A549 (cell line): Measurements from ENCODE around the gene NRXN3. TPM values are rescaled to one million over a fixed set of nuclear protein-coding genes. Genes with fewer than 3 reads are reported as not detected.

ENCODE experiments used
- ATAC-seq, 2 experiments: fragments of 200-7000 bp in 1 of 2; fragments of >200 bp in 1 of 2; cut with Nextera tagmentation in 1 of 2; cut with Tn5 transposase in 1 of 2; 3 replicates each; pipeline versions ENCODE4 v1.8.0 to v1.9.1; 2018 to 2020; ENCODE audit warnings: mild to moderate bottlenecking in 1 of 2, moderate library complexity in 1 of 2
- CTCF ChIA-PET: fragments of 300-600 bp; sonication (Branson Sonifier 250); formaldehyde crosslinking; extraction: SDS; loops from one replicate; lab custom pipeline; 2021; ENCODE audit warnings: antibody characterized with exemption, inconsistent platforms; lab: Yijun Ruan, JAX
- POLR2A ChIA-PET: fragments of 350-600 bp; formaldehyde crosslinking; extraction: SDS; loops from one replicate; lab custom pipeline; 2021; ENCODE audit warnings: antibody characterized with exemption, inconsistent platforms; lab: Yijun Ruan, JAX
- DNase-seq, 2 experiments: peaks; one replicate each; pipeline versions ENCODE4 v3.0.0 to v3.0.0-alpha.2; 2011 to 2016; ENCODE audit warnings: low read depth in 1 of 2, low spot score in 1 of 2
- FAIRE-seq: peaks from 2 replicates; lab custom pipeline; 2011; peaks lifted over from hg19 to GRCh38; lab: Jason Lieb, UNC
- H3K27ac ChIP-seq, 2 experiments: fragments of >200 bp; sonication (Bioruptor Twin); formaldehyde crosslinking; 3 replicates each; pipeline ENCODE4 v1.5.1; 2016 to 2017
- H3K4me1 ChIP-seq: fragments of >200 bp; sonication (Bioruptor Twin); formaldehyde crosslinking; 3 replicates; pipeline ENCODE4 v1.6.1; 2016
- H3K4me2 ChIP-seq: fragments of >200 bp; sonication (Bioruptor Twin); formaldehyde crosslinking; 3 replicates; pipeline ENCODE4 v1.6.1; 2016
- H3K4me3 ChIP-seq: fragments of >200 bp; sonication (Bioruptor Twin); formaldehyde crosslinking; 3 replicates; pipeline ENCODE4 v1.5.1; 2016
- H3K9me3 ChIP-seq: fragments of >200 bp; sonication (Bioruptor Twin); formaldehyde crosslinking; 3 replicates; pipeline ENCODE4 v1.6.1; 2016
- CBX2 ChIP-seq: fragments of 200-600 bp; sonication (generic); IDR thresholded peaks from 2 replicates; pipeline ENCODE4 v1.6.1; 2016; ENCODE audit warnings: low read depth, mild to moderate bottlenecking, borderline replicate concordance
- CHD4 ChIP-seq: fragments of 200-600 bp; sonication (generic); IDR thresholded peaks from 2 replicates; pipeline ENCODE4 v1.6.1; 2016; ENCODE audit warnings: antibody characterized with exemption, mild to moderate bottlenecking, borderline replicate concordance
- E2F6 ChIP-seq: IDR thresholded peaks from 2 replicates; pipeline ENCODE4 v1.6.1; 2012; ENCODE audit warnings: low read depth, borderline replicate concordance
- ELK1 ChIP-seq: fragments of 150-350 bp; IDR thresholded peaks from 2 replicates; pipeline ENCODE4 v1.6.1; 2014; ENCODE audit warnings: low read depth, mild to moderate bottlenecking, low read length
- ESRRA ChIP-seq: fragments of 150-350 bp; IDR thresholded peaks from 2 replicates; pipeline ENCODE4 v1.6.1; 2014; ENCODE audit warnings: mild to moderate bottlenecking, low read length, borderline replicate concordance
- FOSB ChIP-seq: fragments of 250-450 bp; sonication (Bioruptor Pico); IDR thresholded peaks from 2 replicates; pipeline ENCODE4 v1.5.0; 2020; ENCODE audit warnings: mild to moderate bottlenecking, moderate library complexity
- FOSL2 ChIP-seq, 2 experiments: fragments of 450-650 bp in 1 of 2; fragments of >200 bp in 1 of 2; sonication (Bioruptor Twin) in 1 of 2; formaldehyde crosslinking; IDR thresholded peaks; 2 replicates each; pipeline versions ENCODE4 v1.5.0 to v1.6.1; 2016 to 2020; ENCODE audit warnings: mild to moderate bottlenecking in 1 of 2, moderate library complexity in 1 of 2
- GATA3 ChIP-seq: IDR thresholded peaks from 2 replicates; pipeline ENCODE4 v1.6.1; 2012; ENCODE audit warnings: borderline replicate concordance
- HMGXB4 ChIP-seq: fragments of 250-450 bp; sonication (Bioruptor Pico); IDR thresholded peaks from 2 replicates; pipeline ENCODE4 v1.5.0; 2021; ENCODE audit warnings: mild to moderate bottlenecking, moderate library complexity, borderline replicate concordance
- HOXB13 ChIP-seq: fragments of 250-450 bp; sonication (Bioruptor Pico); IDR thresholded peaks from 2 replicates; pipeline ENCODE4 v1.5.0; 2020; ENCODE audit warnings: low read depth, mild to moderate bottlenecking, moderate library complexity
- HOXB5 ChIP-seq: fragments of 250-450 bp; sonication (Bioruptor Pico); IDR thresholded peaks from 2 replicates; pipeline ENCODE4 v1.5.0; 2020; ENCODE audit warnings: mild to moderate bottlenecking, moderate library complexity
- JUNB ChIP-seq: fragments of >200 bp; sonication (Bioruptor Twin); formaldehyde crosslinking; IDR thresholded peaks from 2 replicates; pipeline ENCODE4 v1.6.1; 2016
- KDM5A ChIP-seq: fragments of 200-600 bp; sonication (generic); IDR thresholded peaks from 2 replicates; pipeline ENCODE4 v1.6.1; 2016; ENCODE audit warnings: antibody characterized with exemption, mild to moderate bottlenecking
- MAZ ChIP-seq: fragments of 150-350 bp; IDR thresholded peaks from 2 replicates; pipeline ENCODE4 v1.6.1; 2014; ENCODE audit warnings: antibody characterized with exemption, low read depth, low read length, borderline replicate concordance
- MYC ChIP-seq: IDR thresholded peaks from 2 replicates; pipeline ENCODE4 v1.6.1; 2012; ENCODE audit warnings: mild to moderate bottlenecking, inconsistent platforms, low read length, improper control_type of control experiment, borderline replicate concordance
- PBX3 ChIP-seq: IDR thresholded peaks from 2 replicates; pipeline ENCODE4 v1.6.1; 2012
- RARB ChIP-seq: fragments of 250-450 bp; sonication (Bioruptor Pico); IDR thresholded peaks from 2 replicates; pipeline ENCODE4 v1.8.0; 2021; ENCODE audit warnings: mild to moderate bottlenecking, moderate library complexity
- RFX5 ChIP-seq: fragments of 450-650 bp; IDR thresholded peaks from 2 replicates; pipeline ENCODE4 v1.7.1; 2014; ENCODE audit warnings: antibody characterized with exemption, mild to moderate bottlenecking, moderate library complexity
- SMC3 ChIP-seq: fragments of >200 bp; sonication (Bioruptor Twin); formaldehyde crosslinking; IDR thresholded peaks from 3 replicates; pipeline ENCODE4 v1.6.1; 2018; ENCODE audit warnings: inconsistent platforms
- USF2 ChIP-seq: fragments of 450-650 bp; IDR thresholded peaks from 2 replicates; pipeline ENCODE4 v1.6.1; 2014; ENCODE audit warnings: antibody characterized with exemption
- ZC3H11A ChIP-seq: fragments of 450-650 bp; IDR thresholded peaks from 2 replicates; pipeline ENCODE4 v1.6.1; 2014; ENCODE audit warnings: antibody characterized with exemption, mild to moderate bottlenecking
- ZFP36 ChIP-seq: fragments of 450-650 bp; IDR thresholded peaks from 2 replicates; pipeline ENCODE4 v1.6.1; 2014; ENCODE audit warnings: borderline replicate concordance; ENCODE audit not compliant: partially characterized antibody
- ZNF302 ChIP-seq: fragments of 250-450 bp; sonication (Bioruptor Pico); IDR thresholded peaks from 2 replicates; pipeline ENCODE4 v1.9.0; 2021; ENCODE audit warnings: inconsistent platforms, mild to moderate bottlenecking, moderate library complexity
- WGBS: methylation state at CpG from one replicate; pipeline ENCODE4 v1.1.6; 2017; ENCODE audit errors: missing lambda C conversion rate; 5-methylcytosine and 5-hydroxymethylcytosine counted together
- polyA plus RNA-seq, 4 experiments: library from polyadenylated mRNA; depleted of rRNA in 3 of 4; stranded (reverse); fragments of >200 nt; fragmentation: RNase III in 1 of 4; extraction: RNeasy Plus Mini Kit Qiagen cat#74134 plus additional on column Dnase treatment in 1 of 4; gene quantifications; 2 replicates in 3 of 4; 3 replicates in 1 of 4; pipeline ENCODE4 v1.2.3, GENCODE V29; 2011 to 2017

The NRXN3 gene
- polyA plus RNA-seq, 2 of the 4 experiments (the other 2 are of a cell fraction): 0.62 to 2.3 TPM

- Histone ChIP-seq H3K4me3 (no peak overlapping the region), H3K9me3 (no peaks in the 10 kb centered on the region; the same call in 2 of the 3 replicates), H3K27ac (peak overlapping the region in 1 of 2 experiments; percentile 42; a peak in 1 of 6 replicates), H3K4me2 (peak overlapping the region; percentile 51; the same call in 2 of the 3 replicates), H3K4me1 (peaks cover 3% of the 10 kb centered on the region; the same call in 1 of the 3 replicates)
- peak; percentile 82 to 99 for ATAC-seq
- POLR2A ChIA-PET: no interaction called here
- CTCF ChIA-PET: interaction anchor here (0.6 to 1.3 kb wide), 2 partner anchors 8 to 88 kb away, joined by 3 read pairs; no protein-coding TSS in a partner anchor
- FAIRE-seq: no peak
- WGBS: 15% methylated on average over 8 of the region's 8 CpGs
- peak; percentile 14 to 46 for DNase-seq
- TF ChIP-seq FOSL2 (IDR thresholded peaks at IDR 0.05) (0 out of 2 replicates have a peak, but pooled peaks have one; percentile 17), FOSL2 (CRISPR knock-in tag; IDR thresholded peaks at IDR 0.05) (peak; percentile 64), ELK1 (no peak), RARB (no peak)
Observed at GRCh38 chr14:79044894-79045624, 874.9 kb downstream of the NRXN3 start.

GRCh38 chr14:79050787-79051727 lies 880.9 kb downstream of the NRXN3 start:
- DNase-seq: no peak
- no peak for ATAC-seq
- Histone ChIP-seq H3K4me3 (no peak overlapping the region), H3K27ac (no peak overlapping the region), H3K9me3 (no peaks in the 10 kb centered on the region), H3K4me2 (no peak overlapping the region), H3K4me1 (no peaks in the 10 kb centered on the region)
- POLR2A ChIA-PET: no interaction called here
- CTCF ChIA-PET: no interaction called here
- no peak for TF ChIP-seq ZFP36
- no peak for TF ChIP-seq MYC
- no peak for TF ChIP-seq KDM5A
- TF ChIP-seq JUNB: no peak
- TF ChIP-seq HOXB13: no peak
- TF ChIP-seq USF2: no peak
- TF ChIP-seq FOSB (CRISPR knock-in tag): no peak
- TF ChIP-seq MAZ: no peak
- TF ChIP-seq RFX5: no peak
- no peak for TF ChIP-seq ZC3H11A
- no peak for TF ChIP-seq ZNF302 (CRISPR knock-in tag)
- no peak for TF ChIP-seq CBX2
- 22% methylated on average over 6 of the region's 6 CpGs for WGBS
- no peak for FAIRE-seq

- DNase-seq: no peak
- Histone ChIP-seq H3K4me2 (no peak overlapping the region), H3K4me3 (no peak overlapping the region), H3K27ac (no peak overlapping the region), H3K9me3 (no peaks in the 10 kb centered on the region), H3K4me1 (no peaks in the 10 kb centered on the region)
- ChIA-PET CTCF (no interaction called here), POLR2A (no interaction called here)
- WGBS: 28% methylated on average over 4 of the region's 4 CpGs
- no peak for FAIRE-seq
- ATAC-seq: no peak
- no peak for TF ChIP-seq SMC3
- no peak for TF ChIP-seq PBX3
- TF ChIP-seq E2F6: no peak
- no peak for TF ChIP-seq MYC
- no peak for TF ChIP-seq GATA3
- TF ChIP-seq CBX2: no peak
- TF ChIP-seq HMGXB4: no peak
- TF ChIP-seq CHD4: no peak
- no peak for TF ChIP-seq HOXB5
- TF ChIP-seq ESRRA: no peak
- no peak for TF ChIP-seq ELK1
Observed at GRCh38 chr14:79051742-79052141, 881.6 kb downstream of the NRXN3 start.
